Superior temporal gyrus (tissue), 1 donor: ENCODE measurements around the gene ABHD11.
A peak's percentile ranks its signal among the peaks of the same experiment; 100 is the strongest.
"Not testable (repeated sequence)": the region's sequence is repeated elsewhere in the genome, so short reads cannot be mapped to it uniquely, and the experiment has no call there.

Experiments used
- DNase-seq: peaks from one replicate; pipeline ENCODE4 v3.0.0-alpha.2; 2016; ENCODE audit errors: extremely low spot score

ABHD11 gene

GRCh38 chr7:73718905-73719805, 19.4 kb downstream of the ABHD11 start, which contains the start of gene STX1A:
STX1A (minus strand) TSS chr7:73719669; CDS start chr7:73719631, 38 bp downstream.
- DNase-seq = peak; percentile 48

DNA sequence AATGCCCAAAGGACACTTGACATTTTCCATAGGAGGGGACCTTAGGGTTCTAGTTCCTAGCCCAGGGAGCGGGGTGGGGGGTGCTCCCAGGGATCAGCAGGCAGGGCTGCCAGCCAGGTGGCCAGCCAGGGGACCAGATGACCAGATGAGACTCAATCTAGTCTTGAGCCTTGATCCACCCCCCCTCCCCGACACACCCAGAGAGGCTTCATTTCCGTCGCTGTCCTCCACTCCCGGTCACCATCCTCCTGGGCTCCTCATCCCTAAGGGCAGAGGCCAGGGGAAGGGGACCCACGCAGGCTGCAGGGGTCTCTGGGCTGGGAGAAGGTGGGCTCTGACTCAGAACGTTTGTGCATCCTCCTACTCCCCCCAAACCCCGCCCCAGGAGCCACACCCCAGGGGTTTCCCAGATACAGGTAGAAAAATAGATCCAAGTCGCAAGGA, 20.1 kb downstream of the ABHD11 start:
- no peak for DNase-seq

DNA sequence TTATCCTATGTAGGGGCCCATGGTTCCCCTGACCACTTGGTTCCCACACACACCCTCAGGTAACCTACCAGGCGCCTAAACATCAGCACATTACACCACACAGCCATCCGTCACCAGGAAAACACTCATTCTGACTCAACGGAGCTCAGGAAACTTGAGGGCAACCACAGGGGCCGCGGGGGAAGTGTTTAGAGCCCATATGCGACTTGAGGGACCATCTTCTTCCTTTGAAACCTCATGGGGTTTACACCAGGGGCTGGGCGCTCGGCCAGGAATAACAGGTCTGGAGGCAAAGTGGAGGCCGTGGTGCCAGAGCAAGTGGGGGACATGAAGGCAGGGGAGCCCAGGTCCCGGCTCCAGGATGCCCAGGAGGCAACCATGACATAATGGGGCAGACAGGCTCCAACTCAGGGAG, 20.6 kb downstream of the ABHD11 start:
- DNase-seq = no peak

DNA sequence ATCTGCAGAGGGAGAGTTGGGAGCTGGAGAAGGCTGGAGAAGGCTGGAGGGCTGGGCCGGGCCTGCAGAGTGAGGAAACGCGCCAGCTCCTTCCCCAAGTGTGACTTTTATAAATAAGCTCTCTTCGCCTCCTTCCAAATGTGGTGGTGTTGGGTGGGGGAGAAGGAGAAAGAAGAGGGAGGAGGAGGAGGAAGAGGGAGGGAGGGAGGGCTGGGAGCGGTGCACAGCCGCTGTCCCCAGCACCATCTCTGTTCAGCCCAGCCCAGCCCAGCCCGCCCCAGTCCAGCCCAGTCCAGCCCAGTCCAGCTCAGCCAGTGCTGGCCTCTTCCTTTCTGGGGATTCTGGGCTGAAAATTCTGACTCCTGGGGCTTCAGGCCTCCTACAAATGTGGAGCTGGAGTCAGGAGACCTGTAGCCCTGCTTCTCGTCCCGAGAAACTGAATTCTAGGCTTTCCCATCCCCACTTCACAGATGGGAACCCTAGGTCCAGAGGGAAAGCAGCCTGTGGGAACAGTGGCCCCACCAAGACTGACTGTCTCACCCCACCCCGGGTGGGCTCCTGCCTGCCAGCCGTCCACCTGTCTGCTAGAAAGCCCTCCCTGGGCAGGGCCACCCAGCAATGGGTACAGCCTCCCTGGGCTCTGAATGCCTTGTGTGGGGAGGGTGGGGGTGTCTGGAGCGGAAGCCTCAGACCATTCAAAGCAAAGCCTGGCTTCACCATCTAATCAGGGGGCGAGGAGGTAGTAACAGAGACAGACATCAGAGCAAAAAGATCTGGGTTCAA, 21.4 kb downstream of the ABHD11 start:
- peak; percentile 37 for DNase-seq

- no peak for DNase-seq
Observed at GRCh38 chr7:73716318-73716890, 22.2 kb downstream of the ABHD11 start.

- no peak for DNase-seq
Observed at GRCh38 chr7:73715648-73716317, 22.8 kb downstream of the ABHD11 start.

DNA sequence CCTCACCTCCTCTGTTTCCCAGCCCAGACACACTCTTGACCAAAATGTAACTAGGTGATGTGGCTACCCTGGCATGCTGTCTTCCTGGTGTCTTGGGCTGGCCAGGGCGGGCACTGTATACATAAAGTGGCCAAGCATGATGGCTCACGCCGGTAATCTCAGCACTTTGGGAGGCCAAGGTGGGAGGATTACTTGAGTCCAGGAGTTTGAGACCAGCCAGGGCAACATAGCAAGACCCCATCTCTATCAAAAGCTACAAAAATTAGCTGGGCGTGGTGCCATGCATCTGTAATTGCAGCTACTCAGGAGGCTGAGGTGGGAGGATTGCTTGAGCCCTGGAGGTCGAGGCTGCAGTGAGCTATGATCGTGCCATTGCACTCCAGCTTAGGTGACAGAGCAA, 25.3 kb downstream of the ABHD11 start:
- not testable (repeated sequence) for DNase-seq

DNA sequence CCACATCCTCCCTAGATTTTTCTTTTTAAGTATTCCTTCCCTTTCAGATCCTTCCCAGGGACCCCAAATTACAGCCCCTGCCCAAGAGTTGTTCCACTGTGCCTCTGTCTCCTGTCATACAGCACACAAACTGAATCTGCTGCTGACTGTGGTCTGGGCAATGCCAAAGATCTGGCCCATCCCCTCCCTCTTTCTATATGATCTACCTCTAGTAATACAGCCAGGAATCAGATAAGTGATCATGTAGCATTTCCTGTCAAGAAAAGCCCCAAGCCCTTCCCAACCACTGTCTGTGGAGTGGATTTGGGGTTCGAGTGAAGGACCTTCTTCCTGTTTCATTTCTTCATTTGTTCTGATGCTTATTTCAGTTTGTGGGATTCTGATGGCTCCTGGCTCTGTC, 25.8 kb downstream of the ABHD11 start:
- DNase-seq = no peak

GRCh38 chr7:73708961-73709549, 29.5 kb downstream of the ABHD11 start:
- no peak for DNase-seq

- DNase-seq = no peak
Observed at GRCh38 chr7:73707045-73707631, 31.5 kb downstream of the ABHD11 start.

- no peak for DNase-seq
Observed at GRCh38 chr7:73706126-73707044, 32.2 kb downstream of the ABHD11 start.

DNA sequence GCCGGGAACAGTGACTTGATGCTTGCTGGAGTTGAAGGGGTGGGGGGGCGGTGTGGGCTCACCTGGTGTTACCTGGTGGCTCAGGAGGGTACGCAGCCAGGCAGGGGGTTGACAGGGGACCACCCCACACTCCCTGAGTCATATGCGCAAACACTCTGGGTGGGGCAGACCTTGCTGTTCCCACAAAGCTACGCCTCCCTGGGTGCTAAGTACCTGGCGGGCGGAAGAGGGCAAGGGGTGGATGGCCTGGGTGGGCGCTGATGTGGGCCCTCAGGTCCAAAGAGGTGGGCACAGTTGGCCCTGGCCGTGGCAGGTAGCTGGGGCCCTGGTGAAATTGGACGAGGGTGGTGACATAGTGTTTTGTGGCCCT, 33.1 kb downstream of the ABHD11 start:
- no peak for DNase-seq

DNA sequence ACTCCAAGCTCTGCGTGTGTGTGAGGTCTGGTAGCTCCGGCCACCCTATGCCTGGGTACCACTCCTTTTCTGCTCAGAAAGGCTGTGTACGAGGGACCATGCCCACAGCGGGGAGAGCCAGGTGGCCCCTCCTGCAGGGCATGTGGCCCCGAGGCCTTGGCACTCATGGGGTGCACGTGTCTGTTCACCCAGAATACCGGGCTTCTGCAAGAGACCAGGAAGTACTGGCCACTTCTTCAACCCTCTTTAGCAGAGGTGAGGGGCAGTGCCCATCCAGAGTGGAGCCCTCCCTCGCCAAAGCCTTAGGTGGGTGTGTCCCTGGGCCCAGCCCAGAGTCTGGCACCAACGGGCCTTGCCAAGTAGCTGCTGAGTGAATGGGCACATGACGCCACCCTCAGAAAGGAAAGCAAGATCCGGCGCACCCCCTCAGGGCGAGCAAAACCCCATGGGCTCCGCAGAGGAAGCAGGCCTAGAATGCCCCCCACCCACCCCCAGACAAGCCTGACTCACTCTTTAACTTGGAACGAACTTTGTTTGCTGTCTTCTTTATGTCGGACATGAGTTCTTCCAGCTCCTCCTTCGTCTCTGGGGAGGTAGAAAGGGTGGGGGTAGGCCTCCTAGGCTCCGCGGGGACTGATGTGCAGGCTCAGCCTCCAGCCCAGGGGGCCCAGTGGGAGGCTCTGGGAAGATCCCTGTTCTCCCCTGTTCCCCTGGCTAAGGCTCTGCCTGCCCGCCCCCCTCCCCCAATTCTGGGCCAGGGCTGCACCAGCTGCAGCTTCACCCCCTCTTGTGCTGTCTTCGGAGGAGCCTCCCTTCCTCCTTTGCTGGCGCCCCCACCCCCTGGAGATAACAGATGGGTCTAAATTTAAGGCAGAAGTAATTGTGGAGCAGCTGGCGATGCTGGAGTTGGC, 33.7 kb downstream of the ABHD11 start:
- no peak for DNase-seq

DNA sequence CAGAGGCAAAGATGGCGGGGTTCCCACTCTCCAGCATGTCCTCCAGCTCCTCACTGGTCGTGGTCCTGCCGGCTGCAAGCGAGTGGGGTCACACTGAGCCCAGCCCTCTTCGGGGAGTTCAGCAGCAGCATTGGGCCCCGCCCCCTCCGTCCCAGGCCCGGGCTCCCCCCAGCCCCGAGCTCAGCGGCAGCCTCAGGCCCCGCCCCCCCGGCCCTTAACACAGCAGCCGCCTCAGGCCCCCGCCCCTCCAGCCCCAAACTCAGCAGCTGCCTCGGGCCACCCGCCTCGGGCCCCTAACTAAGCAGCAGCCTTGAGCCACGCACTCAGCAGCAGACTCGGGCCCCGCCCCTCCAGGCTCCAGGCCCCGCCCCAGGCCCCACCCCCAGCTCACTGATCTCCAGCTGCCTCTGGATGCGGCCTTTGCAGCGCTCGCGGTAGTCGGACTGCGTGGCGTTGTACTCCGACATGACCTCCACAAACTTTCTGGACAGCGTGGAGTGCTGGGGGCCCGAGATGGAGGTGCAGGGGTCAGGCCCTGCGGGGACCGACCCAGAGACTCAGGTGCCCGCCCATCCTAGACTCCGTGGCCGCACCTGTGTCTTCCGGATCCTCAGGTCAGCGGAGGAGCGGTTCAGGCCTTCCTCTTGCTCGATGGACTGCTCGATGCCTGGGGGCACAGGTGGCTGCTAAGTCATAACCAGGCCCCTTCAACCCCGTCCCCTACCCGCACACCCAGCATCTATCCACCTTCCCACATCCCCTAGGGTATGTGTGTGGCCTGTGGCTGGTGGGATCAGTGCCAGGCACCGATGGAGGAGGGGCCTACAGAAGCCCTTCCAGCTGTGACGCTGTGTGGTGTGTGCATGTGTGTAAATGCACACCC, 34.6 kb downstream of the ABHD11 start:
- DNase-seq = no peak

GRCh38 chr7:73703225-73703624, 35.4 kb downstream of the ABHD11 start:
- DNase-seq = no peak

GRCh38 chr7:73702665-73703064, 35.9 kb downstream of the ABHD11 start:
- no peak for DNase-seq

GRCh38 chr7:73702226-73702625, 36.4 kb downstream of the ABHD11 start:
- DNase-seq = no peak
